Smooth muscle cell (in vitro differentiated cells): ENCODE measurements around the gene LGALS4. TPM values are rescaled to one million over a fixed set of nuclear protein-coding genes. Genes with fewer than 3 reads are reported as not detected.
"Not testable (repeated sequence)": the region's sequence is repeated elsewhere in the genome, so short reads cannot be mapped to it uniquely, and the experiment has no call there.

ENCODE experiments used
- DNase-seq: peaks from one replicate; lab custom pipeline; 2025; ENCODE audit not compliant: unreplicated experiment; lab: John Stamatoyannopoulos, UW
- H2AFZ ChIP-seq: fragments of 200-600 bp; sonication (generic); 2 replicates; pipeline ENCODE4 v1.6.0; 2016; ENCODE audit warnings: antibody characterized with exemption, low read depth, mild to moderate bottlenecking
- H3F3A ChIP-seq: fragments of 200-600 bp; sonication (generic); 2 replicates; pipeline ENCODE4 v1.6.0; 2017; ENCODE audit warnings: antibody characterized with exemption, low read depth
- H3K27ac ChIP-seq: fragments of 200-600 bp; sonication (generic); 2 replicates; pipeline ENCODE4 v1.5.1; 2016; ENCODE audit warnings: low read depth, mild to moderate bottlenecking
- H3K27me3 ChIP-seq: fragments of 200-600 bp; sonication (generic); 2 replicates; pipeline ENCODE4 v1.6.1; 2016; ENCODE audit warnings: low read depth, mild to moderate bottlenecking
- H3K36me3 ChIP-seq: fragments of 200-600 bp; sonication (generic); 2 replicates; pipeline ENCODE4 v1.5.1; 2016; ENCODE audit warnings: low read depth
- H3K4me1 ChIP-seq: fragments of 200-600 bp; sonication (generic); 2 replicates; pipeline ENCODE4 v1.5.1; 2016; ENCODE audit warnings: low read depth
- H3K4me2 ChIP-seq: fragments of 200-600 bp; sonication (generic); 2 replicates; pipeline ENCODE4 v1.6.0; 2016; ENCODE audit warnings: mild to moderate bottlenecking
- H3K4me3 ChIP-seq: fragments of 200-600 bp; sonication (generic); 2 replicates; pipeline ENCODE4 v1.5.1; 2016; ENCODE audit warnings: mild to moderate bottlenecking
- H3K79me2 ChIP-seq: fragments of 200-600 bp; sonication (generic); 2 replicates; pipeline ENCODE4 v1.6.0; 2016; ENCODE audit warnings: low read depth, mild to moderate bottlenecking
- H3K9ac ChIP-seq: fragments of 200-600 bp; sonication (generic); 2 replicates; pipeline ENCODE4 v1.6.0; 2016; ENCODE audit warnings: low read depth
- H3K9me3 ChIP-seq: fragments of 200-600 bp; sonication (generic); replicated peaks from 2 replicates; pipeline ENCODE4 v1.5.1; 2016; ENCODE audit warnings: low read depth
- H4K20me1 ChIP-seq: fragments of 200-600 bp; sonication (generic); 2 replicates; pipeline ENCODE4 v1.6.0; 2016; ENCODE audit warnings: low read depth
- CTCF ChIP-seq: fragments of 200-600 bp; sonication (generic); IDR thresholded peaks from 2 replicates; pipeline ENCODE4 v1.5.1; 2017; ENCODE audit warnings: borderline replicate concordance, mild to moderate bottlenecking, antibody characterized with exemption; ENCODE audit not compliant: insufficient read depth, poor library complexity, severe bottlenecking
- WGBS: methylation state at CpG from one replicate; pipeline ENCODE4 v1.1.7; 2016; ENCODE audit warnings: low lambda C conversion rate; 5-methylcytosine and 5-hydroxymethylcytosine counted together
- polyA plus RNA-seq: library from polyadenylated mRNA; unstranded; fragments of >200 nt; fragmentation: Nextera tagmentation; extraction: Ambion mirVana; gene quantifications from 2 replicates; pipeline ENCODE4 v1.2.1, GENCODE V29; 2016
- total RNA-seq: library from RNA; depleted of rRNA; stranded (reverse); fragments of >200 nt; gene quantifications from 2 replicates; pipeline ENCODE4 v1.2.3, GENCODE V29; 2014

LGALS4 gene
- total and polyA plus RNA-seq, 2 experiments from 2014 or later: 2.4 TPM; not detected in 1

GRCh38 chr19:38766276-38767047 is 46.3 kb downstream of the LGALS4 start:
- Histone ChIP-seq H3K36me3 (no peaks in the 10 kb centered on the region), H3K79me2 (no peaks in the 10 kb centered on the region), H3F3A (no peaks in the 10 kb centered on the region), H3K4me3 (no peak overlapping the region), H3K27ac (no peak overlapping the region), H3K9ac (no peak overlapping the region), H2AFZ (no peak overlapping the region), H3K4me1 (no peaks in the 10 kb centered on the region), H3K4me2 (no peak overlapping the region), H3K27me3 (no peaks in the 10 kb centered on the region), H3K9me3 (no peaks in the 10 kb centered on the region), H4K20me1 (no peaks in the 10 kb centered on the region)
- WGBS: 93% methylated on average over 10 of the region's 10 CpGs
- no peak for DNase-seq
- TF ChIP-seq CTCF: no peak

- no peak overlapping the region for H3K9ac ChIP-seq
- no peak overlapping the region for H3K27ac ChIP-seq
- no peaks in the 10 kb centered on the region for H3F3A ChIP-seq
- no peaks in the 10 kb centered on the region for H3K4me1 ChIP-seq
- H3K27me3 ChIP-seq: no peaks in the 10 kb centered on the region
- H3K79me2 ChIP-seq: no peaks in the 10 kb centered on the region
- H3K9me3 ChIP-seq: no peaks in the 10 kb centered on the region
- WGBS: 92% methylated on average over 2 of the region's 2 CpGs
- H3K4me3 ChIP-seq: no peak overlapping the region
- no peak for DNase-seq
- H3K36me3 ChIP-seq: no peaks in the 10 kb centered on the region
- no peak overlapping the region for H2AFZ ChIP-seq
- H3K4me2 ChIP-seq: no peak overlapping the region
- H4K20me1 ChIP-seq: no peaks in the 10 kb centered on the region
- TF ChIP-seq CTCF: no peak
Measured at GRCh38 chr19:38765214-38765613, 47.5 kb downstream of the LGALS4 start.

- TF ChIP-seq CTCF: no peak
- WGBS: 95% methylated on average over 3 of the region's 3 CpGs
- no peak overlapping the region for H3K27ac ChIP-seq
Measured at GRCh38 chr19:38763795-38764220, 48.9 kb downstream of the LGALS4 start.

GRCh38 chr19:38761884-38762389 is 50.8 kb downstream of the LGALS4 start:
- not testable (repeated sequence) for H3K27ac ChIP-seq, H3K4me3 ChIP-seq, H3K36me3 ChIP-seq, H3K4me2 ChIP-seq, H3K79me2 ChIP-seq, H4K20me1 ChIP-seq, H3K9me3 ChIP-seq, H3F3A ChIP-seq, H3K9ac ChIP-seq, H3K27me3 ChIP-seq, DNase-seq, H3K4me1 ChIP-seq, H2AFZ ChIP-seq
- WGBS: 93% methylated on average over 9 of the region's 9 CpGs

More at GRCh38 chr19:38763795-38764220, 48.9 kb downstream of the LGALS4 start:
- Histone ChIP-seq H3K9me3 (no peaks in the 10 kb centered on the region), H3K27me3 (no peaks in the 10 kb centered on the region), H3K79me2 (no peaks in the 10 kb centered on the region), H3F3A (no peaks in the 10 kb centered on the region), H3K36me3 (no peaks in the 10 kb centered on the region), H3K4me3 (no peak overlapping the region), H3K4me2 (no peak overlapping the region), H2AFZ (no peak overlapping the region), H3K4me1 (no peaks in the 10 kb centered on the region), H4K20me1 (no peaks in the 10 kb centered on the region), H3K9ac (no peak overlapping the region)
- no peak for DNase-seq

- H3K4me1 ChIP-seq, H3K36me3 ChIP-seq, H2AFZ ChIP-seq, H3K9me3 ChIP-seq, H3K4me2 ChIP-seq, H3K27ac ChIP-seq, H3F3A ChIP-seq, H3K9ac ChIP-seq, H3K27me3 ChIP-seq, DNase-seq, H4K20me1 ChIP-seq, H3K79me2 ChIP-seq, H3K4me3 ChIP-seq: not testable (repeated sequence)
- WGBS: 77% methylated on average over 6 of the region's 6 CpGs
Measured at GRCh38 chr19:38760805-38761517, 51.8 kb downstream of the LGALS4 start.
